Colonic mucosa (tissue), 4 donors: Measurements from ENCODE around the gene SNX24. TPM values are rescaled to one million over a fixed set of nuclear protein-coding genes. Genes with fewer than 3 reads are reported as not detected.

Source experiments
- DNase-seq: peaks from one replicate; pipeline ENCODE4 v3.0.0-alpha.2; 2020
- H3K27ac ChIP-seq: fragments of 200-600 bp; one replicate; pipeline ENCODE4 v1.8.0; 2021
- H3K27me3 ChIP-seq: fragments of 200-600 bp; one replicate; pipeline ENCODE4 v1.8.0; 2021
- H3K36me3 ChIP-seq: fragments of 200-600 bp; one replicate; pipeline ENCODE4 v1.8.0; 2021
- H3K4me1 ChIP-seq: fragments of 200-600 bp; one replicate; pipeline ENCODE4 v1.8.0; 2021; ENCODE audit warnings: mild to moderate bottlenecking
- H3K4me3 ChIP-seq: fragments of 200-600 bp; one replicate; pipeline ENCODE4 v1.8.0; 2021
- H3K9ac ChIP-seq, 2 donors: one replicate each; pipeline ENCODE4 v1.7.0; 2013; ENCODE audit warnings: control low read depth in 2 of 2, low read depth in 2 of 2, low read length in 2 of 2
- H3K9me3 ChIP-seq: fragments of 200-600 bp; one replicate; pipeline ENCODE4 v1.8.0; 2021
- intact Hi-C: fragments of 100-400 bp; cut with DNase I; formaldehyde crosslinking; loops from one replicate; pipeline ENCODE4 v1.14.1; 2022
- total RNA-seq, 2 donors: library from RNA; stranded (reverse); fragmentation: NEBNext Ultra II Directional in 1 of 2; extraction: Animal tissue kit (Norgen Biotek cat#: 25700) in 1 of 2; gene quantifications; one replicate each; pipeline ENCODE4 v1.2.1, GENCODE V29; 2021
- TF ChIP-seq, protein P1 (sequence below): fragments of 200-600 bp; IDR thresholded peaks from one replicate; pipeline ENCODE4 v1.8.0; 2022; ENCODE audit warnings: antibody characterized with exemption, mild to moderate bottlenecking
- donor health status: healthy.
- donor health status: DM: no; HTN: no; CAD: no.
- donor health status: DM: no; HTN: no; CAD: no.

SNX24 gene
- total RNA-seq, 2 donors from 2014 or later: 8.8 to 17.0 TPM

GRCh38 chr5:122985006-122985700 is 139.7 kb downstream of the SNX24 start:
- Histone ChIP-seq H3K9ac (no peak overlapping the region), H3K27me3 (no peaks in the 10 kb centered on the region), H3K4me3 (no peak overlapping the region), H3K4me1 (no peaks in the 10 kb centered on the region), H3K36me3 (no peaks in the 10 kb centered on the region), H3K9me3 (no peaks in the 10 kb centered on the region), H3K27ac (no peak overlapping the region)
- intact Hi-C loops: no loop called here
- no peak for DNase-seq
- TF ChIP-seq, protein P1, sequence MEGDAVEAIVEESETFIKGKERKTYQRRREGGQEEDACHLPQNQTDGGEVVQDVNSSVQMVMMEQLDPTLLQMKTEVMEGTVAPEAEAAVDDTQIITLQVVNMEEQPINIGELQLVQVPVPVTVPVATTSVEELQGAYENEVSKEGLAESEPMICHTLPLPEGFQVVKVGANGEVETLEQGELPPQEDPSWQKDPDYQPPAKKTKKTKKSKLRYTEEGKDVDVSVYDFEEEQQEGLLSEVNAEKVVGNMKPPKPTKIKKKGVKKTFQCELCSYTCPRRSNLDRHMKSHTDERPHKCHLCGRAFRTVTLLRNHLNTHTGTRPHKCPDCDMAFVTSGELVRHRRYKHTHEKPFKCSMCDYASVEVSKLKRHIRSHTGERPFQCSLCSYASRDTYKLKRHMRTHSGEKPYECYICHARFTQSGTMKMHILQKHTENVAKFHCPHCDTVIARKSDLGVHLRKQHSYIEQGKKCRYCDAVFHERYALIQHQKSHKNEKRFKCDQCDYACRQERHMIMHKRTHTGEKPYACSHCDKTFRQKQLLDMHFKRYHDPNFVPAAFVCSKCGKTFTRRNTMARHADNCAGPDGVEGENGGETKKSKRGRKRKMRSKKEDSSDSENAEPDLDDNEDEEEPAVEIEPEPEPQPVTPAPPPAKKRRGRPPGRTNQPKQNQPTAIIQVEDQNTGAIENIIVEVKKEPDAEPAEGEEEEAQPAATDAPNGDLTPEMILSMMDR: no peak

- Histone ChIP-seq H3K4me1 (no peaks in the 10 kb centered on the region), H3K9me3 (no peaks in the 10 kb centered on the region), H3K36me3 (no peaks in the 10 kb centered on the region), H3K27me3 (no peaks in the 10 kb centered on the region), H3K9ac (no peak overlapping the region), H3K27ac (no peak overlapping the region), H3K4me3 (no peak overlapping the region)
- no peak for DNase-seq
- intact Hi-C loops: no loop called here
- TF ChIP-seq, protein P1: no peak
Observed at GRCh38 chr5:122985954-122986721, 140.7 kb downstream of the SNX24 start.

DNA sequence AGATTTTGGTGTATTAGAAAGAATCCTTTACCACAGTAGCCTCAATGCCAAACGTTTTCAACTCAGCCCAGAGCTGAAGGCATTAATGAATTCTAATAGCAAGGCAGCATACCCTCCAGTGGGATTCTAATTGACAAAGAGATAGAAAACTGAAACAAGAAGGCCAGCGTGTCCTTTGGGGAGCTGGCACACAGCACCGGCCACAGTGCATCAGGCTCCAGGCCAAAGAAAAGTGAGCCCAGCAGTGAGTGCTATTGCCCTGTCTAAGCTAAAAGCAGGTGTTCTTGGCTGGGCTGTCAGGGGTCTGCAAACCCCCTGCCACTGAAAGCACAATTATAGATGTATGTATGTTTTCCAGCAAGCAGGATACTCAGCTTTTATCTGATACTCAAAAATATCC is 150.7 kb downstream of the SNX24 start:
- TF ChIP-seq, protein P1: no peak

DNA sequence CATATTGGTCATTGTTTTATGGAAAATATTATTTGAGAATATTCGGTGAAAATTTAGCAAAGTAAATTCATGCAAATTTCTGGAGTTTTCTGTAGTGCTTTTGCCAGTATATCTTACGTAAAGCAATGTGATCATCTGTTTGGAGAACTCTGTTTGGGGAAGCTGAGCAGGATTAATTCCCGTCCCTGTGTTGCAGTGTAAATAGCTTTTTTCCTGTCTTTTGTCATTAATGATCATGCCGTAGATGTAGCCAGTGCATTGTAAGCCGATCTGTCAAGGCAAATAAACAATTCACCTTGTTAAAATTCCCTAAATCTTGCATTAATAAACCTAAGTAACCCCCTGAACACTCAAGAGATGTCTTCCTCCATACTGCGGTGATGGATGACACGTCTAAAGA is 151.9 kb downstream of the SNX24 start:
- H3K9me3 ChIP-seq: no peaks in the 10 kb centered on the region
- intact Hi-C loops: no loop called here
- no peak overlapping the region for H3K27ac ChIP-seq
- no peaks in the 10 kb centered on the region for H3K27me3 ChIP-seq
- no peak for DNase-seq
- H3K4me1 ChIP-seq: no peaks in the 10 kb centered on the region
- no peak overlapping the region for H3K9ac ChIP-seq
- TF ChIP-seq, protein P1: no peak
- H3K36me3 ChIP-seq: no peaks in the 10 kb centered on the region
- no peak overlapping the region for H3K4me3 ChIP-seq

More for the DNA sequence above, 150.7 kb downstream of the SNX24 start:
- no peaks in the 10 kb centered on the region for H3K9me3 ChIP-seq
- H3K4me3 ChIP-seq: no peak overlapping the region
- H3K36me3 ChIP-seq: no peaks in the 10 kb centered on the region
- H3K27me3 ChIP-seq: no peaks in the 10 kb centered on the region
- H3K9ac ChIP-seq: no peak overlapping the region
- no peak overlapping the region for H3K27ac ChIP-seq
- DNase-seq: no peak
- H3K4me1 ChIP-seq: no peaks in the 10 kb centered on the region
- intact Hi-C loops: no loop called here

GRCh38 chr5:122999947-123000563 is 154.6 kb downstream of the SNX24 start:
- Histone ChIP-seq H3K9ac (no peak overlapping the region), H3K4me1 (no peaks in the 10 kb centered on the region), H3K27ac (no peak overlapping the region), H3K9me3 (no peaks in the 10 kb centered on the region), H3K4me3 (no peak overlapping the region), H3K36me3 (no peaks in the 10 kb centered on the region), H3K27me3 (no peaks in the 10 kb centered on the region)
- TF ChIP-seq, protein P1: no peak
- intact Hi-C loops: no loop called here
- peak; percentile 18 for DNase-seq
